SK-N-SH treated with all-trans-retinoic acid at 6 μM for 48 hours (cell line): ENCODE data around the gene SIRT5.

Source experiments
- ATAC-seq: fragments of 200-7000 bp; cut with Tn5 transposase; 3 replicates; pipeline ENCODE4 v1.9.1; 2020; ENCODE audit warnings: mild to moderate bottlenecking, moderate library complexity
- ARNTL ChIP-seq: fragments of 450-650 bp; formaldehyde crosslinking; IDR thresholded peaks from 2 replicates; pipeline ENCODE4 v1.5.0; 2020; ENCODE audit warnings: low read depth, mild to moderate bottlenecking, moderate library complexity, borderline replicate concordance
- CSDC2 ChIP-seq: fragments of 250-450 bp; sonication (Bioruptor Pico); IDR thresholded peaks from 2 replicates; pipeline ENCODE4 v1.5.0; 2020; ENCODE audit warnings: mild to moderate bottlenecking, moderate library complexity
- ESRRG ChIP-seq: fragments of 250-450 bp; sonication (Bioruptor Pico); IDR thresholded peaks from 2 replicates; pipeline ENCODE4 v1.6.1; 2021; ENCODE audit warnings: mild to moderate bottlenecking
- GLIS3 ChIP-seq: fragments of 250-450 bp; sonication (Bioruptor Pico); IDR thresholded peaks from 2 replicates; pipeline ENCODE4 v1.5.0; 2020; ENCODE audit warnings: mild to moderate bottlenecking, moderate library complexity
- ISL1 ChIP-seq: fragments of 250-450 bp; sonication (Bioruptor Pico); IDR thresholded peaks from 2 replicates; pipeline ENCODE4 v2.1.2; 2022; ENCODE audit warnings: mild to moderate bottlenecking, moderate library complexity
- OSR1 ChIP-seq: fragments of 250-450 bp; sonication (Bioruptor Pico); IDR thresholded peaks from 2 replicates; pipeline ENCODE4 v1.8.0; 2022; ENCODE audit warnings: moderate library complexity, mild to moderate bottlenecking, inconsistent platforms
- PPARA ChIP-seq: fragments of 250-450 bp; sonication (Bioruptor Pico); IDR thresholded peaks from 2 replicates; pipeline ENCODE4 v1.5.0; 2020; ENCODE audit warnings: mild to moderate bottlenecking, borderline replicate concordance
- RARB ChIP-seq: fragments of 250-450 bp; sonication (Bioruptor Pico); IDR thresholded peaks from 2 replicates; pipeline ENCODE4 v1.8.0; 2021; ENCODE audit warnings: mild to moderate bottlenecking, moderate library complexity
- SNAI2 ChIP-seq: fragments of 250-450 bp; sonication (Bioruptor Pico); IDR thresholded peaks from 2 replicates; pipeline ENCODE4 v1.5.0; 2020; ENCODE audit warnings: mild to moderate bottlenecking, moderate library complexity
- TCF4 ChIP-seq: fragments of 250-450 bp; sonication (Bioruptor Pico); IDR thresholded peaks from 2 replicates; pipeline ENCODE4 v1.8.0; 2021; ENCODE audit warnings: mild to moderate bottlenecking, moderate library complexity, borderline replicate concordance
- TOX ChIP-seq: fragments of 250-450 bp; sonication (Bioruptor Pico); IDR thresholded peaks from 2 replicates; pipeline ENCODE4 v1.8.0; 2021; ENCODE audit warnings: mild to moderate bottlenecking, moderate library complexity, borderline replicate concordance
- ZC3H10 ChIP-seq: fragments of 250-450 bp; sonication (Bioruptor Pico); IDR thresholded peaks from 2 replicates; pipeline ENCODE4 v1.5.1; 2021; ENCODE audit warnings: mild to moderate bottlenecking, moderate library complexity
- ZFP3 ChIP-seq: fragments of 250-450 bp; sonication (Bioruptor Pico); IDR thresholded peaks from 2 replicates; pipeline ENCODE4 v1.5.0; 2020; ENCODE audit warnings: mild to moderate bottlenecking, moderate library complexity
- ZFP30 ChIP-seq: fragments of 450-650 bp; formaldehyde crosslinking; IDR thresholded peaks from 2 replicates; pipeline ENCODE4 v1.5.0; 2022; ENCODE audit warnings: mild to moderate bottlenecking, moderate library complexity
- ZNF565 ChIP-seq: fragments of 450-650 bp; formaldehyde crosslinking; conservative IDR thresholded peaks from 2 replicates; pipeline ENCODE4 v1.5.0; 2020; ENCODE audit warnings: low read depth, mild to moderate bottlenecking, moderate library complexity
- ZNF8 ChIP-seq: fragments of 450-650 bp; formaldehyde crosslinking; IDR thresholded peaks from 2 replicates; pipeline ENCODE4 v1.5.0; 2020; ENCODE audit warnings: mild to moderate bottlenecking, moderate library complexity
- TF ChIP-seq, protein P1 (sequence below): fragments of 250-450 bp; sonication (Bioruptor Pico); IDR thresholded peaks from 2 replicates; pipeline ENCODE4 v1.5.1; 2020; ENCODE audit warnings: low read depth, mild to moderate bottlenecking, moderate library complexity
- TF ChIP-seq, protein P2 (sequence below): fragments of 250-450 bp; sonication (Bioruptor Pico); IDR thresholded peaks from 2 replicates; pipeline ENCODE4 v1.8.0; 2021; ENCODE audit warnings: low read depth, mild to moderate bottlenecking, moderate library complexity, borderline replicate concordance
- TF ChIP-seq, protein P3 (sequence below): fragments of 250-450 bp; sonication (Bioruptor Pico); IDR thresholded peaks from 2 replicates; pipeline ENCODE4 v1.8.0; 2020; ENCODE audit warnings: mild to moderate bottlenecking, moderate library complexity, borderline replicate concordance
- TF ChIP-seq, protein P4 (sequence below): fragments of 250-450 bp; sonication (Bioruptor Pico); IDR thresholded peaks from 2 replicates; pipeline ENCODE4 v1.5.0; 2020; ENCODE audit warnings: mild to moderate bottlenecking, moderate library complexity

SIRT5 gene

DNA sequence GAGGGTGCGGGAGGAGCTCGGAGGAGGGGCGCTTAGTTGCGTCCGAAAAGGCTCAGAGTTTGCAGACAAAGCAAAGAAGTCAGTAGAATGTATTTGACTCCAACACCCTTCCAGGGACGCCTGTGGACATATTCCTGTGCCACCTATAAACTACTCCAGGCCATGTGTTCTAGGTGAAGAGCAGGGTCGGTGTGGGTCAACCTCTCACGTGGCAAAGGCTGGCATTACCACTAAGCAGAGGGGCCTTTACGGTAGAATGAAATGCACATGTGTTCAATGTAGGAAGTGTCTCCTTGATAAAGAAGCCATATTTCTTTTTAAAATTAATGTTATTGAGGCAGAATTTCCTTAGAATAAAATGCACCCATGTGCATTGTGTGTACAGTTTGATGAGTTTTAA, 15.4 kb downstream of the SIRT5 start:
- TF ChIP-seq TOX (CRISPR knock-in tag) (no peak), ZFP30 (CRISPR knock-in tag) (no peak), RARB (CRISPR knock-in tag) (no peak), ZNF565 (CRISPR knock-in tag) (no peak)
- TF ChIP-seq, protein P1, sequence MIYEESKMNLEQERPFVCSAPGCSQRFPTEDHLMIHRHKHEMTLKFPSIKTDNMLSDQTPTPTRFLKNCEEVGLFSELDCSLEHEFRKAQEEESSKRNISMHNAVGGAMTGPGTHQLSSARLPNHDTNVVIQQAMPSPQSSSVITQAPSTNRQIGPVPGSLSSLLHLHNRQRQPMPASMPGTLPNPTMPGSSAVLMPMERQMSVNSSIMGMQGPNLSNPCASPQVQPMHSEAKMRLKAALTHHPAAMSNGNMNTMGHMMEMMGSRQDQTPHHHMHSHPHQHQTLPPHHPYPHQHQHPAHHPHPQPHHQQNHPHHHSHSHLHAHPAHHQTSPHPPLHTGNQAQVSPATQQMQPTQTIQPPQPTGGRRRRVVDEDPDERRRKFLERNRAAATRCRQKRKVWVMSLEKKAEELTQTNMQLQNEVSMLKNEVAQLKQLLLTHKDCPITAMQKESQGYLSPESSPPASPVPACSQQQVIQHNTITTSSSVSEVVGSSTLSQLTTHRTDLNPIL (CRISPR knock-in tag), result no peak
- TF ChIP-seq, protein P2, sequence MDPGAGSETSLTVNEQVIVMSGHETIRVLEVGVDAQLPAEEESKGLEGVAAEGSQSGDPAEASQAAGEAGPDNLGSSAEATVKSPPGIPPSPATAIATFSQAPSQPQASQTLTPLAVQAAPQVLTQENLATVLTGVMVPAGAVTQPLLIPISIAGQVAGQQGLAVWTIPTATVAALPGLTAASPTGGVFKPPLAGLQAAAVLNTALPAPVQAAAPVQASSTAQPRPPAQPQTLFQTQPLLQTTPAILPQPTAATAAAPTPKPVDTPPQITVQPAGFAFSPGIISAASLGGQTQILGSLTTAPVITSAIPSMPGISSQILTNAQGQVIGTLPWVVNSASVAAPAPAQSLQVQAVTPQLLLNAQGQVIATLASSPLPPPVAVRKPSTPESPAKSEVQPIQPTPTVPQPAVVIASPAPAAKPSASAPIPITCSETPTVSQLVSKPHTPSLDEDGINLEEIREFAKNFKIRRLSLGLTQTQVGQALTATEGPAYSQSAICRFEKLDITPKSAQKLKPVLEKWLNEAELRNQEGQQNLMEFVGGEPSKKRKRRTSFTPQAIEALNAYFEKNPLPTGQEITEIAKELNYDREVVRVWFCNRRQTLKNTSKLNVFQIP (CRISPR knock-in tag), result no peak
- ATAC-seq, result no peak

DNA sequence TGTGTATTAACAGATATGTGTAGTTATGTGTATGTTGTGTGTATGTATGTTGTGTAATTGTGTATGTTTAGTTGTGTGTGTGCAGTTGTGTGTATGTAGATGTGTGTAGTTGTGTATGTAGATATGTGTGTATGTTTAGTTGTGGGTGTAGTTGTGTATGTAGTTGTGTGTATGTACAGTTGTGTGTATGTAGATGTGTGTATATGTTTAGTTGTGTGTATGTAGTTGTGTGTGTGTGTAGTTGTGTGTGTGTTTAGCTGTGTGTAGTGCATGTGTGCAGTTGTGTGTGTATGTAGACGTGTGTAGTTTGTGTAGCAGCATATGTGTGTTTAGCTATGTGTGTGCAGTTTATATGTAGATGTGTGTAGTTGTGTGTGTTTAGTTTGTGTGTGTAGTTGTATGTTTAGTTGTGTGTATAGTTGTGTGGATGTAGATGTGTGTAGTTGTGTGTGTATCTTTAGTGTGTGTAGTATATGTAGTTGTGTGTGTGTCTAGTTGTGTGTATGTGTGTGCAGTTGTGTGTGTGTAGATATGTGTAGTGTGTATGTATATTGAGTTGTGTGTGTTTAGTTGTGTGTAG, 16.3 kb downstream of the SIRT5 start:
- TF ChIP-seq ZC3H10 (no peak), RARB (CRISPR knock-in tag) (no peak), ZNF565 (CRISPR knock-in tag) (no peak)
- TF ChIP-seq, protein P3, sequence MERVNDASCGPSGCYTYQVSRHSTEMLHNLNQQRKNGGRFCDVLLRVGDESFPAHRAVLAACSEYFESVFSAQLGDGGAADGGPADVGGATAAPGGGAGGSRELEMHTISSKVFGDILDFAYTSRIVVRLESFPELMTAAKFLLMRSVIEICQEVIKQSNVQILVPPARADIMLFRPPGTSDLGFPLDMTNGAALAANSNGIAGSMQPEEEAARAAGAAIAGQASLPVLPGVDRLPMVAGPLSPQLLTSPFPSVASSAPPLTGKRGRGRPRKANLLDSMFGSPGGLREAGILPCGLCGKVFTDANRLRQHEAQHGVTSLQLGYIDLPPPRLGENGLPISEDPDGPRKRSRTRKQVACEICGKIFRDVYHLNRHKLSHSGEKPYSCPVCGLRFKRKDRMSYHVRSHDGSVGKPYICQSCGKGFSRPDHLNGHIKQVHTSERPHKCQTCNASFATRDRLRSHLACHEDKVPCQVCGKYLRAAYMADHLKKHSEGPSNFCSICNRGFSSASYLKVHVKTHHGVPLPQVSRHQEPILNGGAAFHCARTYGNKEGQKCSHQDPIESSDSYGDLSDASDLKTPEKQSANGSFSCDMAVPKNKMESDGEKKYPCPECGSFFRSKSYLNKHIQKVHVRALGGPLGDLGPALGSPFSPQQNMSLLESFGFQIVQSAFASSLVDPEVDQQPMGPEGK, result no peak
- TF ChIP-seq, protein P4, sequence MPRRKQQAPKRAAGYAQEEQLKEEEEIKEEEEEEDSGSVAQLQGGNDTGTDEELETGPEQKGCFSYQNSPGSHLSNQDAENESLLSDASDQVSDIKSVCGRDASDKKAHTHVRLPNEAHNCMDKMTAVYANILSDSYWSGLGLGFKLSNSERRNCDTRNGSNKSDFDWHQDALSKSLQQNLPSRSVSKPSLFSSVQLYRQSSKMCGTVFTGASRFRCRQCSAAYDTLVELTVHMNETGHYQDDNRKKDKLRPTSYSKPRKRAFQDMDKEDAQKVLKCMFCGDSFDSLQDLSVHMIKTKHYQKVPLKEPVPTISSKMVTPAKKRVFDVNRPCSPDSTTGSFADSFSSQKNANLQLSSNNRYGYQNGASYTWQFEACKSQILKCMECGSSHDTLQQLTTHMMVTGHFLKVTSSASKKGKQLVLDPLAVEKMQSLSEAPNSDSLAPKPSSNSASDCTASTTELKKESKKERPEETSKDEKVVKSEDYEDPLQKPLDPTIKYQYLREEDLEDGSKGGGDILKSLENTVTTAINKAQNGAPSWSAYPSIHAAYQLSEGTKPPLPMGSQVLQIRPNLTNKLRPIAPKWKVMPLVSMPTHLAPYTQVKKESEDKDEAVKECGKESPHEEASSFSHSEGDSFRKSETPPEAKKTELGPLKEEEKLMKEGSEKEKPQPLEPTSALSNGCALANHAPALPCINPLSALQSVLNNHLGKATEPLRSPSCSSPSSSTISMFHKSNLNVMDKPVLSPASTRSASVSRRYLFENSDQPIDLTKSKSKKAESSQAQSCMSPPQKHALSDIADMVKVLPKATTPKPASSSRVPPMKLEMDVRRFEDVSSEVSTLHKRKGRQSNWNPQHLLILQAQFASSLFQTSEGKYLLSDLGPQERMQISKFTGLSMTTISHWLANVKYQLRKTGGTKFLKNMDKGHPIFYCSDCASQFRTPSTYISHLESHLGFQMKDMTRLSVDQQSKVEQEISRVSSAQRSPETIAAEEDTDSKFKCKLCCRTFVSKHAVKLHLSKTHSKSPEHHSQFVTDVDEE (CRISPR knock-in tag), result no peak
- TF ChIP-seq, all 23 proteins: peak for 0
- no peak for ATAC-seq

DNA sequence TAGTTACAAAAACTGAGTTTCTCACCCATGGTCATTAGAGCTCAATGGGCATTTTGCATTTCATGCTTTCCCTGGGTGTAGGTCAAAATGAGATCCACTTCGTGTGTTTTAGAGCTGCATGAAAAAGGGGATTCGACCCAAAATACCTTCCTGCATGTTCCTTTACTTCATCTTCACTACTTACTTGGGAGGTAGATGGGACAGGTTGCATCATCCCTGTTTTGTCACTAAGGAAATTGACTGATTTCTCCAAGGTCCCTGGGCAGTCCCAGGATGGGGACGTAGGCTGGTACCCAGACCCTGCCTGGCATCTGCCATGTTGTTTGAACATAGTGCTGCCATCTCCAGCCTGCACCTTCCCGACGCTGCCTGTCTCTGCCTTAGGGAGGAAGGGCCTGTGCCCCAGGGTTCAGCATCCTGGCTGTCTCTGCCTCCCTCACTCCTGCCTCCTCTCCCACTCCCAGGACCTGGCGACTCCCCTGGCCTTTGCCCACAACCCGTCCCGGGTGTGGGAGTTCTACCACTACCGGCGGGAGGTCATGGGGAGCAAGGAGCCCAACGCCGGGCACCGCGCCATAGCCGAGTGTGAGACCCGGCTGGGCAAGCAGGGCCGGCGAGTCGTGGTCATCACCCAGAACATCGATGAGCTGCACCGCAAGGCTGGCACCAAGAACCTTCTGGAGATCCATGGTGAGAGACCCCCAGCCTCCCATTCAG, 17.0 kb downstream of the SIRT5 start:
- no peak for ATAC-seq
- TF ChIP-seq ZNF8 (CRISPR knock-in tag), result no peak
- no peak for TF ChIP-seq TOX (CRISPR knock-in tag)
- TF ChIP-seq, protein P3, result no peak
- TF ChIP-seq TCF4 (CRISPR knock-in tag), result no peak
- no peak for TF ChIP-seq ZFP3
- TF ChIP-seq ESRRG (CRISPR knock-in tag), result no peak
- no peak for TF ChIP-seq ZNF565 (CRISPR knock-in tag)
- no peak for TF ChIP-seq ISL1 (CRISPR knock-in tag)
- TF ChIP-seq OSR1, result no peak
- no peak for TF ChIP-seq CSDC2 (CRISPR knock-in tag)
- TF ChIP-seq ZC3H10, result no peak
- TF ChIP-seq, protein P2 (CRISPR knock-in tag), result no peak
- no peak for TF ChIP-seq ZFP30 (CRISPR knock-in tag)
- no peak for TF ChIP-seq GLIS3 (CRISPR knock-in tag)
- no peak for TF ChIP-seq SNAI2 (CRISPR knock-in tag)
- TF ChIP-seq ARNTL (CRISPR knock-in tag), result no peak
- TF ChIP-seq RARB (CRISPR knock-in tag), result no peak
- no peak for TF ChIP-seq PPARA (CRISPR knock-in tag)
- TF ChIP-seq, protein P4 (CRISPR knock-in tag), result no peak
